ENCODE results near the gene UQCC5.

DNA sequence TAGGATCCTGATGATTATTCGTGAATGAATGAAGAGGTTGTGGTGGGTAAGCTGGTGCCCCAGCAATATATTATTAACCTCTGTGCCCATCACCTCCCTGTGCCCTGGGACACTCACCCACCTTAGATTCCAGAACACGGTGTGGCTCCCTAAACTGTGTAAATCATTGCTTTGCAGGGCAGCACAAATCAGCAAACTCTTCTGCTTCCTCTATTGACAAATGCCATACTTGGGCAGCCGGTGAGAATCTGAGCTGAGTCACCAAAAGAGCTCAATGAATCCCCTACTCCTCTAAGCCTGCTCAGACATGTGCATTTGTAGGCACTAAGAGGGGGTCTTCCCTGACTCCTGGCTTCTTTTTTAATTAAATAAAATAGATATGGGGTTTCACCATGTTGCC lies 15.7 kb downstream of the UQCC5 start:
- no peak for TF ChIP-seq POLR2A (IDR thresholded peaks at IDR 0.05; ENCODE audit: low read depth, low read length)
- no peak for TF ChIP-seq POU2F2 (IDR thresholded peaks at IDR 0.05; ENCODE audit: low read depth, low read length)
- TF ChIP-seq POLR2AphosphoS5 (IDR thresholded peaks at IDR 0.05; ENCODE audit: low read depth, low read length): no peak
- TF ChIP-seq TAF1 (IDR thresholded peaks at IDR 0.05; ENCODE audit: low read depth, low read length): no peak
- TF ChIP-seq SPI1 (IDR thresholded peaks at IDR 0.05; ENCODE audit: low read depth, low read length): no peak
- TF ChIP-seq PAX5 (IDR thresholded peaks at IDR 0.05; ENCODE audit: insufficient read depth, low read length, severe bottlenecking): no peak
